Measurements from ENCODE around the gene PCNP. TPM values are rescaled to one million over a fixed set of nuclear protein-coding genes. Genes with fewer than 3 reads are reported as not detected.
A peak's percentile ranks its signal among the peaks of the same experiment; 100 is the strongest.
"Not testable (repeated sequence)": the region's sequence is repeated elsewhere in the genome, so short reads cannot be mapped to it uniquely, and the experiment has no call there.

PCNP gene
- total and polyA plus RNA-seq, 2 donors (not counting 1 experiment from before 2014, with no cell fraction given): 39.1 to 156 TPM

- ATAC-seq (ENCODE audit: low read depth) (no peak), DNase-seq (no peak)
- WGBS (ENCODE audit: insufficient coverage): no CpG with 5 or more reads among the region's 2 CpGs
- Mint-ChIP-seq H3K4me1 (peaks cover 11% of the 10 kb centered on the region), H3K9me3 (ENCODE audit: insufficient read depth) (no peaks in the 10 kb centered on the region), H3K27ac (peak overlapping the region; percentile 1), H3K4me3 (no peak overlapping the region), H3K27me3 (no peaks in the 10 kb centered on the region)
- CTCF ChIA-PET: no interaction called here
- peaks cover 3 to 9% of the 10 kb centered on the region in 2 donors for H3K4me1 ChIP-seq (ENCODE audit: control insufficient read depth in 2 of 2, insufficient read depth in 2 of 2, low read length in 2 of 2)
- H3K27ac ChIP-seq (ENCODE audit: low read length in 2 of 2): no peak overlapping the region
- H2AFZ ChIP-seq (ENCODE audit: insufficient read depth, low read depth, low read length, poor library complexity, severe bottlenecking): no peak overlapping the region
- no peak overlapping the region for H3K4me2 ChIP-seq (replicated peaks; ENCODE audit: low read depth, low read length, poor library complexity, severe bottlenecking)
- POLR2A ChIA-PET: no interaction called here
- no peaks in the 10 kb centered on the region for H3K36me3 ChIP-seq (replicated peaks in 1 of 2; ENCODE audit: control extremely low read depth in 1 of 2, control insufficient read depth in 1 of 2, extremely low read depth in 1 of 2, insufficient read depth in 2 of 2, low read length in 1 of 2)
- TF ChIP-seq, protein P1, sequence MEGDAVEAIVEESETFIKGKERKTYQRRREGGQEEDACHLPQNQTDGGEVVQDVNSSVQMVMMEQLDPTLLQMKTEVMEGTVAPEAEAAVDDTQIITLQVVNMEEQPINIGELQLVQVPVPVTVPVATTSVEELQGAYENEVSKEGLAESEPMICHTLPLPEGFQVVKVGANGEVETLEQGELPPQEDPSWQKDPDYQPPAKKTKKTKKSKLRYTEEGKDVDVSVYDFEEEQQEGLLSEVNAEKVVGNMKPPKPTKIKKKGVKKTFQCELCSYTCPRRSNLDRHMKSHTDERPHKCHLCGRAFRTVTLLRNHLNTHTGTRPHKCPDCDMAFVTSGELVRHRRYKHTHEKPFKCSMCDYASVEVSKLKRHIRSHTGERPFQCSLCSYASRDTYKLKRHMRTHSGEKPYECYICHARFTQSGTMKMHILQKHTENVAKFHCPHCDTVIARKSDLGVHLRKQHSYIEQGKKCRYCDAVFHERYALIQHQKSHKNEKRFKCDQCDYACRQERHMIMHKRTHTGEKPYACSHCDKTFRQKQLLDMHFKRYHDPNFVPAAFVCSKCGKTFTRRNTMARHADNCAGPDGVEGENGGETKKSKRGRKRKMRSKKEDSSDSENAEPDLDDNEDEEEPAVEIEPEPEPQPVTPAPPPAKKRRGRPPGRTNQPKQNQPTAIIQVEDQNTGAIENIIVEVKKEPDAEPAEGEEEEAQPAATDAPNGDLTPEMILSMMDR (IDR thresholded peaks at IDR 0.05): no peak
- TF ChIP-seq EZH2 (IDR thresholded peaks at IDR 0.05; ENCODE audit: borderline replicate concordance, insufficient read depth, low read depth, low read length, poor library complexity, severe bottlenecking): no peak
- intact Hi-C loops (cut with micrococcal nuclease): no loop called here
- no peak overlapping the region for H3K9ac ChIP-seq (ENCODE audit: low read length)
- H3K79me2 ChIP-seq (ENCODE audit: control insufficient read depth, insufficient read depth, low read length): no peaks in the 10 kb centered on the region
- H4K20me1 ChIP-seq (ENCODE audit: control insufficient read depth, insufficient read depth, low read length, poor library complexity, severe bottlenecking): no peaks in the 10 kb centered on the region
- no peaks in the 10 kb centered on the region for H3K27me3 ChIP-seq (replicated peaks in 1 of 4; ENCODE audit: control extremely low read depth in 1 of 4, control insufficient read depth in 3 of 4, insufficient read depth in 4 of 4, low read length in 3 of 4)
- H3K4me3 ChIP-seq (ENCODE audit: control extremely low read depth in 1 of 5, extremely low read depth in 1 of 5, insufficient read depth in 1 of 5, low read depth in 2 of 5, low read length in 4 of 5): no peak overlapping the region
- no peaks in the 10 kb centered on the region for H3K9me3 ChIP-seq (ENCODE audit: control extremely low read depth in 1 of 3, control insufficient read depth in 2 of 3, insufficient read depth in 1 of 3, low read length in 2 of 3)
Measured at GRCh38 chr3:101611023-101611422, 37.0 kb downstream of the PCNP start.

DNA sequence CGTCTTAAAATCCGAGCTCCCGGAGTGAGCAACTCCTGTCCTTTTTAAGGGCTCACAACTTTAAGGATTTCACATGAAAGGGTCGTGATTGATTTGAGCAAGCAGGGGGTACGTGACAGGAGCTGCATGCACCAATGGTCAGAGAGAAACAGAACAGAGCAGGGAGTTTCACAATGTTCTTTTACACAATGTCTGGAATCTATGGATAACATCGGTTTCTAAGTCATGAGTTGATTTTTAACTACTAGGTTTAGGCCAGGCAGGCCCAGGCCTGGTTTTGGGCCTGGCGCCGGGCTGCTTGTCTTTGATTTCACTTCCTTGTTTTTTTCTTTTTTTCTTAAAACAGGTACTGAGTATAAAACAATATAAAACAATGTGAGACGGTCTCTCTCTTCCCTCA, 39.0 kb downstream of the PCNP start:
- H3K9me3 ChIP-seq (ENCODE audit: control extremely low read depth in 1 of 3, control insufficient read depth in 2 of 3, insufficient read depth in 1 of 3, low read length in 2 of 3); H3K27me3 ChIP-seq (replicated peaks in 1 of 4; ENCODE audit: control extremely low read depth in 1 of 4, control insufficient read depth in 3 of 4, insufficient read depth in 4 of 4, low read length in 3 of 4); H3K4me3 Mint-ChIP-seq; H3K9ac ChIP-seq (ENCODE audit: low read length); intact Hi-C loops (cut with micrococcal nuclease); ATAC-seq (ENCODE audit: low read depth); H3K27me3 Mint-ChIP-seq; H4K20me1 ChIP-seq (ENCODE audit: control insufficient read depth, insufficient read depth, low read length, poor library complexity, severe bottlenecking); H3K9me3 Mint-ChIP-seq (ENCODE audit: insufficient read depth); CTCF ChIA-PET; H3K4me3 ChIP-seq (ENCODE audit: control extremely low read depth in 1 of 5, extremely low read depth in 1 of 5, insufficient read depth in 1 of 5, low read depth in 2 of 5, low read length in 4 of 5); H3K4me1 ChIP-seq (ENCODE audit: control insufficient read depth in 2 of 2, insufficient read depth in 2 of 2, low read length in 2 of 2); H3K79me2 ChIP-seq (ENCODE audit: control insufficient read depth, insufficient read depth, low read length); H3K36me3 ChIP-seq (replicated peaks in 1 of 2; ENCODE audit: control extremely low read depth in 1 of 2, control insufficient read depth in 1 of 2, extremely low read depth in 1 of 2, insufficient read depth in 2 of 2, low read length in 1 of 2); POLR2A ChIA-PET: not testable (repeated sequence)
- peak overlapping the region; percentile 63 for H2AFZ ChIP-seq (ENCODE audit: insufficient read depth, low read depth, low read length, poor library complexity, severe bottlenecking)
- H3K27ac Mint-ChIP-seq: peak overlapping the region; percentile 80
- H3K4me2 ChIP-seq (replicated peaks; ENCODE audit: low read depth, low read length, poor library complexity, severe bottlenecking): peak overlapping the region; percentile 19
- peak overlapping the region in 1 of 2 donors; percentile 26 for H3K27ac ChIP-seq (ENCODE audit: low read length in 2 of 2)
- DNase-seq: peak; percentile 35
- 100% methylated on average over 3 of the region's 9 CpGs for WGBS (ENCODE audit: insufficient coverage)
- H3K4me1 Mint-ChIP-seq: peaks cover 11% of the 10 kb centered on the region
